BLaER1 (cell line): ENCODE data around the gene BCLAF1.

ENCODE experiments used
- H3K27ac ChIP-seq: shearing (Covaris generic); formaldehyde crosslinking; 2 replicates; pipeline ENCODE4 v1.8.1; 2022
- H3K27me3 ChIP-seq: shearing (Covaris generic); formaldehyde crosslinking; 2 replicates; pipeline ENCODE4 v1.8.1; 2022
- H3K36me3 ChIP-seq: shearing (Covaris generic); formaldehyde crosslinking; 2 replicates; pipeline ENCODE4 v1.8.1; 2022
- H3K4me1 ChIP-seq: shearing (Covaris generic); formaldehyde crosslinking; 2 replicates; pipeline ENCODE4 v1.8.1; 2022
- H3K4me2 ChIP-seq: shearing (Covaris generic); formaldehyde crosslinking; 2 replicates; pipeline ENCODE4 v1.8.1; 2022
- H3K4me3 ChIP-seq: shearing (Covaris generic); formaldehyde crosslinking; 2 replicates; pipeline ENCODE4 v1.8.1; 2022
- H3K9ac ChIP-seq: shearing (Covaris generic); formaldehyde crosslinking; 2 replicates; pipeline ENCODE4 v1.8.1; 2022
- H3K9me3 ChIP-seq: shearing (Covaris generic); formaldehyde crosslinking; 2 replicates; pipeline ENCODE4 v1.8.1; 2022
- H4K20me1 ChIP-seq: shearing (Covaris generic); formaldehyde crosslinking; 2 replicates; pipeline ENCODE4 v1.8.1; 2022
- Cebpa-rat ChIP-seq: shearing (Covaris generic); IDR thresholded peaks from 2 replicates; pipeline ENCODE4 v1.8.1; 2022

Gene BCLAF1

DNA sequence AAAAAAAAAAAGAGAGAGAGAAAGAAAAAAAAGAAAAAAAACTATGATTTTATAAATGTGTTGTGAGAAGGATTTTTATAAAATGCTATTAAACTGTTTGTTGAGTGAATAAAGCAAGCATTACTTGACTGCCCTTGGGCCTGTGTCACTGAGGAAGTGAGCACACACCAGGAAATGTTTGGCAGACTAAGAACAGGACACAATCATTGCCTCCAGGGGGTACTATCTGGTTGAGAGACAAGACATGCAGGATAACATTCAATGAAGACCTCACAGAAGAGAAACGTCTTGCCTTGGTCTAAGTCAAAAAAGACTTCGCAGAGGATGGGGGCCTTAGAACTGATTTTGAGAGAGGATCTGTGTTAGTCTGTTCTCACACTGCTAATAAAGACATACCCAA lies 80.2 kb downstream of the BCLAF1 start:
- Histone ChIP-seq H3K4me3 (no peak overlapping the region), H3K36me3 (no peaks in the 10 kb centered on the region), H3K4me1 (no peaks in the 10 kb centered on the region), H3K9me3 (no peaks in the 10 kb centered on the region), H4K20me1 (no peaks in the 10 kb centered on the region), H3K4me2 (no peak overlapping the region), H3K9ac (no peak overlapping the region), H3K27me3 (no peaks in the 10 kb centered on the region), H3K27ac (no peak overlapping the region)
- TF ChIP-seq Cebpa-rat = no peak

DNA sequence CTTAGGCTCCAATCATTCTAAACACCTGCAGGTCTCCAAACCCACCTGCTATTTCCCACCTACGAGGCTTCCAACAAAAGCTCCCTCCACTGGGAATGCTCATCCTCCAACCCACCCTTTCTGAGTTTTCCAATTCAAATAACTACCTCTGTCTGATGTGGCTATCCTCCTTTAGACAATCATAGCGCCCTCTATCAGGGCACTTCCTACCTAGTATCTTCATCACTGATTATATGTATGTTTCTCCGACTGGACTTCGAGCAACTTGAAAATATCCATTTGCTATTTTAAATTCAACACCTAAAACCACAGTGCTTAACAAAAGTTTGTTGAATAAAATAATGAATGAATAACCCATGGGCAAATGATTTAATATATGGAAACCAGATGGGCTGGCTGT lies 80.9 kb downstream of the BCLAF1 start:
- Histone ChIP-seq H3K27me3 (no peaks in the 10 kb centered on the region), H3K4me2 (no peak overlapping the region), H3K27ac (no peak overlapping the region), H3K4me1 (no peaks in the 10 kb centered on the region), H4K20me1 (no peaks in the 10 kb centered on the region), H3K9me3 (no peaks in the 10 kb centered on the region), H3K9ac (no peak overlapping the region), H3K4me3 (no peak overlapping the region), H3K36me3 (no peaks in the 10 kb centered on the region)
- TF ChIP-seq Cebpa-rat = no peak
